Mesothelial cell of epicardium (in vitro differentiated cells): ENCODE measurements around the gene SLC8A3. TPM values are rescaled to one million over a fixed set of nuclear protein-coding genes. Genes with fewer than 3 reads are reported as not detected.

Experiments
- DNase-seq, 2 experiments: peaks; one replicate each; pipeline ENCODE4 v3.0.0; 2021; ENCODE audit warnings: low spot score in 2 of 2; ENCODE audit not compliant: unreplicated experiment in 2 of 2
- H3K27ac Mint-ChIP-seq: 2 replicates; pipeline ENCODE4 v1.8.0; 2021; ENCODE audit warnings: mixed read lengths
- H3K27me3 Mint-ChIP-seq: 2 replicates; pipeline ENCODE4 v1.8.0; 2021; ENCODE audit warnings: low read depth, mixed read lengths
- H3K36me3 Mint-ChIP-seq: 2 replicates; pipeline ENCODE4 v1.8.0; 2021; ENCODE audit warnings: mixed read lengths
- H3K4me1 Mint-ChIP-seq: 2 replicates; pipeline ENCODE4 v1.8.0; 2021; ENCODE audit warnings: mixed read lengths
- H3K4me3 Mint-ChIP-seq: 2 replicates; pipeline ENCODE4 v1.8.0; 2021; ENCODE audit warnings: mild to moderate bottlenecking, moderate library complexity, mixed read lengths
- H3K9me3 Mint-ChIP-seq: 2 replicates; pipeline ENCODE4 v1.8.0; 2021; ENCODE audit warnings: mixed read lengths
- CTCF ChIP-seq: fragments of 200-600 bp; sonication (generic); IDR thresholded peaks from one replicate; pipeline ENCODE4 v1.5.0; 2021; ENCODE audit warnings: antibody characterized with exemption; ENCODE audit not compliant: unreplicated experiment
- total RNA-seq: library from RNA; stranded (reverse); gene quantifications from 3 replicates; pipeline ENCODE4 v1.2.1, GENCODE V29; 2021

SLC8A3 gene
- total RNA-seq, 1 donor from 2014 or later = 0.27 TPM

- DNase-seq = no peak
- no peak for TF ChIP-seq CTCF
- Mint-ChIP-seq H3K27ac (no peak overlapping the region), H3K9me3 (no peaks in the 10 kb centered on the region), H3K4me1 (no peaks in the 10 kb centered on the region), H3K4me3 (no peak overlapping the region), H3K36me3 (no peaks in the 10 kb centered on the region), H3K27me3 (peaks cover 56% of the 10 kb centered on the region)
Observed at GRCh38 chr14:70064136-70064865, 124.5 kb downstream of the SLC8A3 start.

- H3K36me3 Mint-ChIP-seq = no peaks in the 10 kb centered on the region
- no peak for TF ChIP-seq CTCF
- H3K4me3 Mint-ChIP-seq = no peak overlapping the region
- peaks cover 58% of the 10 kb centered on the region for H3K27me3 Mint-ChIP-seq
- no peaks in the 10 kb centered on the region for H3K9me3 Mint-ChIP-seq
- no peak for DNase-seq
- H3K4me1 Mint-ChIP-seq = no peaks in the 10 kb centered on the region
- no peak overlapping the region for H3K27ac Mint-ChIP-seq
Observed at GRCh38 chr14:70061108-70061507, 127.6 kb downstream of the SLC8A3 start.

- peaks cover 55% of the 10 kb centered on the region for H3K27me3 Mint-ChIP-seq
- H3K9me3 Mint-ChIP-seq = no peaks in the 10 kb centered on the region
- H3K4me3 Mint-ChIP-seq = no peak overlapping the region
- H3K36me3 Mint-ChIP-seq = no peaks in the 10 kb centered on the region
- no peak for DNase-seq
- no peak for TF ChIP-seq CTCF
- H3K27ac Mint-ChIP-seq = no peak overlapping the region
- no peaks in the 10 kb centered on the region for H3K4me1 Mint-ChIP-seq
Observed at GRCh38 chr14:70059545-70059944, 129.2 kb downstream of the SLC8A3 start.

GRCh38 chr14:70057519-70058136, 131.1 kb downstream of the SLC8A3 start:
- no peak for DNase-seq
- Mint-ChIP-seq H3K27me3 (peaks cover 56% of the 10 kb centered on the region), H3K4me3 (no peak overlapping the region), H3K4me1 (no peaks in the 10 kb centered on the region), H3K27ac (no peak overlapping the region), H3K9me3 (no peaks in the 10 kb centered on the region), H3K36me3 (no peaks in the 10 kb centered on the region)
- TF ChIP-seq CTCF = no peak

GRCh38 chr14:70052990-70053389, 135.8 kb downstream of the SLC8A3 start:
- no peak overlapping the region for H3K4me3 Mint-ChIP-seq

More at GRCh38 chr14:70052990-70053389, 135.8 kb downstream of the SLC8A3 start:
- H3K4me1 Mint-ChIP-seq = no peaks in the 10 kb centered on the region
- H3K9me3 Mint-ChIP-seq = no peaks in the 10 kb centered on the region
- no peak overlapping the region for H3K27ac Mint-ChIP-seq
- no peaks in the 10 kb centered on the region for H3K36me3 Mint-ChIP-seq
- peak in 1 of 2 experiments; percentile 64 for DNase-seq
- TF ChIP-seq CTCF = no peak
- peaks cover 52% of the 10 kb centered on the region for H3K27me3 Mint-ChIP-seq
